H1 (cell line): Measurements from ENCODE around the gene PCNX1. TPM values are rescaled to one million over a fixed set of nuclear protein-coding genes. Genes with fewer than 3 reads are reported as not detected.

Source experiments
- CTCF ChIA-PET: fragments of 300-600 bp; sonication (Branson Sonifier 250); formaldehyde crosslinking; loops from one replicate; lab custom pipeline; 2021; ENCODE audit not compliant: partially characterized antibody; lab: Charles Lee
- POLR2A ChIA-PET: fragments of 300-600 bp; sonication (Branson Sonifier 250); formaldehyde crosslinking; loops from one replicate; lab custom pipeline; 2021; ENCODE audit warnings: inconsistent platforms; ENCODE audit not compliant: partially characterized antibody; lab: Charles Lee
- DNase-seq, 2 experiments: peaks; one replicate each; pipeline versions ENCODE4 v3.0.0 to v3.0.0-alpha.2; 2010 to 2022; ENCODE audit warnings: low spot score in 2 of 2, low read depth in 1 of 2, mixed read lengths in 1 of 2
- FAIRE-seq: peaks from 2 replicates; lab custom pipeline; 2011; peaks lifted over from hg19 to GRCh38; lab: Jason Lieb, UNC
- H2AFZ ChIP-seq: 2 replicates; pipeline ENCODE4 v1.8.1; 2012; ENCODE audit warnings: low read length, inconsistent platforms
- H2AK5ac ChIP-seq: 2 replicates; pipeline ENCODE4 v1.6.1; 2013; ENCODE audit warnings: low read depth, low read length
- H2BK120ac ChIP-seq: replicated peaks from 2 replicates; pipeline ENCODE3; 2013; ENCODE audit warnings: low read depth, low read length, inconsistent platforms
- H2BK12ac ChIP-seq: 2 replicates; pipeline ENCODE4 v1.6.1; 2013; ENCODE audit warnings: low read depth, low read length
- H2BK15ac ChIP-seq: 2 replicates; pipeline ENCODE4 v1.6.1; 2013; ENCODE audit warnings: low read length
- H2BK20ac ChIP-seq: 2 replicates; pipeline ENCODE4 v1.6.1; 2013; ENCODE audit warnings: low read length
- H2BK5ac ChIP-seq: 2 replicates; pipeline ENCODE4 v1.6.1; 2013; ENCODE audit warnings: low read depth, low read length
- H3K14ac ChIP-seq: 2 replicates; pipeline ENCODE4 v1.6.1; 2013; ENCODE audit warnings: inconsistent platforms; ENCODE audit not compliant: insufficient read length
- H3K18ac ChIP-seq: 2 replicates; pipeline ENCODE4 v1.6.1; 2013; ENCODE audit warnings: low read length; ENCODE audit errors: extremely low read depth
- H3K23ac ChIP-seq: 2 replicates; pipeline ENCODE4 v1.6.1; 2013; ENCODE audit warnings: inconsistent platforms; ENCODE audit not compliant: insufficient read length
- H3K23me2 ChIP-seq: 2 replicates; pipeline ENCODE4 v1.6.1; 2013; ENCODE audit warnings: low read depth, low read length
- H3K27ac ChIP-seq: 2 replicates; pipeline ENCODE4 v1.6.1; 2011; ENCODE audit warnings: low read depth, low read length, inconsistent platforms
- H3K27me3 ChIP-seq, 4 experiments: replicated peaks in 1 of 4; 1 replicate in 1 of 4; 2 replicates in 3 of 4; pipeline versions ENCODE4 v1.6.1 to v1.8.1; 2011 to 2013; ENCODE audit warnings: low read length in 3 of 4, mild to moderate bottlenecking in 3 of 4, inconsistent platforms in 2 of 4, mixed read lengths in 2 of 4, moderate library complexity in 1 of 4; ENCODE audit not compliant: control insufficient read depth in 3 of 4, insufficient read depth in 3 of 4; ENCODE audit errors: extremely low read depth in 1 of 4
- H3K36me3 ChIP-seq, 4 experiments: 2 replicates each; pipeline versions ENCODE4 v1.6.1 to v1.8.1; 2011 to 2013; ENCODE audit warnings: mild to moderate bottlenecking in 4 of 4, low read length in 3 of 4, moderate library complexity in 2 of 4, control low read depth in 1 of 4, inconsistent platforms in 1 of 4; ENCODE audit not compliant: insufficient read depth in 4 of 4, control insufficient read depth in 2 of 4
- H3K4ac ChIP-seq: replicated peaks from 2 replicates; pipeline ENCODE3; 2013; ENCODE audit warnings: low read length, low read depth, mixed read lengths, inconsistent platforms; ENCODE audit not compliant: insufficient read length
- H3K4me1 ChIP-seq, 4 experiments: replicated peaks in 1 of 4; 1 replicate in 1 of 4; 2 replicates in 3 of 4; pipeline versions ENCODE4 v1.6.1 to v1.8.1; 2011 to 2013; ENCODE audit warnings: low read length in 3 of 4, inconsistent platforms in 2 of 4, mixed read lengths in 1 of 4; ENCODE audit not compliant: insufficient read depth in 4 of 4, control insufficient read depth in 3 of 4
- H3K4me2 ChIP-seq, 2 experiments: 2 replicates each; pipeline versions ENCODE4 v1.6.1 to v1.8.1; 2011 to 2013; ENCODE audit warnings: low read depth in 2 of 2, low read length in 2 of 2, control low read depth in 1 of 2, inconsistent platforms in 1 of 2, mild to moderate bottlenecking in 1 of 2; ENCODE audit not compliant: insufficient read depth in 1 of 2
- H3K4me3 ChIP-seq, 4 experiments: fragments of 200-600, 300-600 bp in 1 of 4; sonication (generic), shearing (Covaris generic), sonication (Bioruptor Twin) in 1 of 4; 2 replicates each; pipeline versions ENCODE4 v1.5.1 to v1.8.1; 2011 to 2016; ENCODE audit warnings: low read length in 4 of 4, low read depth in 3 of 4, control low read depth in 2 of 4, inconsistent platforms in 2 of 4, mild to moderate bottlenecking in 2 of 4, mixed read lengths in 1 of 4, moderate library complexity in 1 of 4; ENCODE audit not compliant: insufficient read depth in 2 of 4; ENCODE audit errors: extremely low read depth in 1 of 4
- H3K56ac ChIP-seq: replicated peaks from 2 replicates; pipeline ENCODE3; 2013; ENCODE audit warnings: low read depth, mild to moderate bottlenecking, mixed read lengths, low read length, inconsistent platforms; ENCODE audit not compliant: insufficient read length
- H3K79me1 ChIP-seq: 2 replicates; pipeline ENCODE4 v1.6.1; 2013; ENCODE audit warnings: low read depth, low read length, control low read depth
- H3K79me2 ChIP-seq, 2 experiments: 2 replicates each; pipeline versions ENCODE4 v1.6.1 to v1.8.1; 2012 to 2013; ENCODE audit warnings: low read length in 2 of 2, mild to moderate bottlenecking in 2 of 2, inconsistent platforms in 1 of 2; ENCODE audit not compliant: insufficient read depth in 2 of 2, control insufficient read depth in 1 of 2
- H3K9ac ChIP-seq, 4 experiments: replicated peaks in 1 of 4; 1 replicate in 1 of 4; 2 replicates in 3 of 4; pipeline versions ENCODE4 v1.6.1 to v1.8.1; 2011 to 2013; ENCODE audit warnings: low read depth in 3 of 4, low read length in 3 of 4, control low read depth in 2 of 4, mild to moderate bottlenecking in 2 of 4, moderate library complexity in 2 of 4, inconsistent platforms in 1 of 4; ENCODE audit errors: extremely low read depth in 1 of 4
- H3K9me3 ChIP-seq, 2 experiments: 2 replicates each; pipeline versions ENCODE4 v1.6.1 to v1.8.1; 2012 to 2013; ENCODE audit warnings: mild to moderate bottlenecking in 2 of 2, moderate library complexity in 2 of 2, control low read depth in 1 of 2, inconsistent platforms in 1 of 2, low read depth in 1 of 2, low read length in 1 of 2, mixed read lengths in 1 of 2; ENCODE audit not compliant: insufficient read depth in 2 of 2
- H4K20me1 ChIP-seq, 2 experiments: replicated peaks in 1 of 2; 2 replicates each; pipeline versions ENCODE3 to v1.8.1; 2011 to 2013; ENCODE audit warnings: inconsistent platforms in 2 of 2, low read length in 2 of 2, mild to moderate bottlenecking in 1 of 2; ENCODE audit not compliant: insufficient read depth in 2 of 2, control insufficient read depth in 1 of 2
- H4K5ac ChIP-seq: 2 replicates; pipeline ENCODE4 v1.6.1; 2013; ENCODE audit warnings: low read length, low read depth, mixed read lengths, inconsistent platforms; ENCODE audit not compliant: insufficient read length
- H4K8ac ChIP-seq: 2 replicates; pipeline ENCODE4 v1.8.0; 2013; ENCODE audit warnings: mild to moderate bottlenecking, moderate library complexity, low read length, inconsistent platforms; ENCODE audit not compliant: insufficient read depth; ENCODE audit errors: extremely low read depth
- H4K91ac ChIP-seq: replicated peaks from 2 replicates; pipeline ENCODE3; 2013; ENCODE audit warnings: low read length, mixed read lengths, inconsistent platforms; ENCODE audit not compliant: insufficient read length
- BACH1 ChIP-seq: IDR thresholded peaks from 2 replicates; pipeline ENCODE4 v1.6.1; 2012; ENCODE audit warnings: low read length, improper control_type of control experiment
- BRCA1 ChIP-seq: IDR thresholded peaks from 2 replicates; pipeline ENCODE4 v1.6.1; 2012; ENCODE audit warnings: low read depth, low read length, improper control_type of control experiment
- CTCF ChIP-seq, 3 experiments: IDR thresholded peaks; 1 replicate in 2 of 3; 2 replicates in 1 of 3; pipeline versions ENCODE4 v1.5.1 to v1.6.1; 2011; ENCODE audit warnings: low read length in 3 of 3, mild to moderate bottlenecking in 3 of 3, inconsistent platforms in 2 of 3, low read depth in 1 of 3, moderate library complexity in 1 of 3; ENCODE audit not compliant: insufficient read depth in 1 of 3; ENCODE audit errors: control extremely low read depth in 1 of 3
- E2F6 ChIP-seq: IDR thresholded peaks from 2 replicates; pipeline ENCODE4 v1.6.1; 2012; ENCODE audit warnings: inconsistent platforms
- JUND ChIP-seq: IDR thresholded peaks from 2 replicates; pipeline ENCODE4 v1.6.1; 2011; ENCODE audit warnings: mild to moderate bottlenecking, improper control_type of control experiment, low read length
- NRF1 ChIP-seq: IDR thresholded peaks from 2 replicates; pipeline ENCODE4 v1.6.1; 2011; ENCODE audit warnings: mild to moderate bottlenecking, low read depth, low read length, improper control_type of control experiment
- SIN3A ChIP-seq, 2 experiments: IDR thresholded peaks in 1 of 2; conservative IDR thresholded peaks in 1 of 2; 2 replicates each; pipeline ENCODE4 v1.6.1; 2011 to 2012; ENCODE audit warnings: low read length in 2 of 2, improper control_type of control experiment in 1 of 2, low read depth in 1 of 2, mild to moderate bottlenecking in 1 of 2
- SIX5 ChIP-seq: IDR thresholded peaks from 2 replicates; pipeline ENCODE4 v1.6.1; 2011; ENCODE audit warnings: mild to moderate bottlenecking, low read depth, low read length
- TAF7 ChIP-seq: optimal IDR thresholded peaks from 2 replicates; pipeline ENCODE3; 2011; ENCODE audit warnings: low read depth, mild to moderate bottlenecking, inconsistent platforms, low read length, moderate library complexity, borderline replicate concordance
- TCF12 ChIP-seq: IDR thresholded peaks from 2 replicates; pipeline ENCODE4 v1.6.1; 2011; ENCODE audit warnings: low read depth, mild to moderate bottlenecking, low read length
- WGBS, 2 experiments: shearing (Covaris generic) in 1 of 2; methylation state at CpG; one replicate each; pipeline versions ENCODE4 v1.1.6 to v1.1.7; 2013 to 2015; ENCODE audit warnings: low lambda C conversion rate in 2 of 2, mixed read lengths in 2 of 2, inconsistent platforms in 1 of 2, low coverage in 1 of 2, missing lambda C conversion rate in 1 of 2; ENCODE audit not compliant: insufficient replicate concordance in 2 of 2, insufficient coverage in 1 of 2, insufficient read length in 1 of 2; ENCODE audit errors: extremely low coverage in 1 of 2, missing lambda C conversion rate in 1 of 2; 5-methylcytosine and 5-hydroxymethylcytosine counted together
- polyA plus RNA-seq, 7 experiments: library from polyadenylated mRNA; depleted of rRNA in 3 of 7; stranded (reverse) in 5 of 7; unstranded in 2 of 7; fragments of >200 nt in 5 of 7; fragments of 200-250 nt in 2 of 7; gene quantifications; 1 replicate in 5 of 7; 2 replicates in 1 of 7; 4 replicates in 1 of 7; pipeline versions ENCODE4 v1.2.1 to v1.2.3, GENCODE V29; 2011 to 2013; ENCODE audit warnings: missing spikeins in 2 of 7, mixed read lengths in 2 of 7
- total RNA-seq: library from RNA; stranded (reverse); fragmentation: NEBNext Ultra II Directional; extraction: Animal tissue kit (Norgen Biotek cat#: 25700); gene quantifications from 2 replicates; pipeline ENCODE4 v1.2.1, GENCODE V29; 2021

The PCNX1 gene
- total and polyA plus RNA-seq, 2 of the 8 experiments (the other 6 are each of a cell fraction or from before 2014, with no cell fraction given), result 37.7 to 53.2 TPM

GRCh38 chr14:71050227-71050823 is 143.1 kb downstream of the PCNX1 start:
- DNase-seq (no peak), FAIRE-seq (no peak)
- H3K9ac ChIP-seq, result no peak overlapping the region
- H3K27ac ChIP-seq, result no peak overlapping the region
- H4K20me1 ChIP-seq, result no peaks in the 10 kb centered on the region
- no peak overlapping the region for H3K23ac ChIP-seq
- H3K4me2 ChIP-seq, result no peak overlapping the region
- H3K18ac ChIP-seq, result no peak overlapping the region
- H3K56ac ChIP-seq, result no peak overlapping the region
- no peak overlapping the region for H4K5ac ChIP-seq
- H3K14ac ChIP-seq, result no peak overlapping the region
- H4K8ac ChIP-seq, result no peak overlapping the region
- H3K36me3 ChIP-seq, result peaks cover 2 to 44% (median 11%) of the 10 kb centered on the region in 4 experiments; a peak in 6 of 8 replicates
- no peak overlapping the region for H2BK5ac ChIP-seq
- H3K79me2 ChIP-seq, result no peaks in the 10 kb centered on the region
- H3K4me3 ChIP-seq, result no peak overlapping the region
- H2AFZ ChIP-seq, result no peak overlapping the region
- H3K4me1 ChIP-seq, result no peaks in the 10 kb centered on the region
- H2BK120ac ChIP-seq, result no peak overlapping the region
- H2BK15ac ChIP-seq, result no peak overlapping the region
- no peak overlapping the region for H3K4ac ChIP-seq
- no peaks in the 10 kb centered on the region for H3K27me3 ChIP-seq
- H3K9me3 ChIP-seq, result no peaks in the 10 kb centered on the region
- H2BK12ac ChIP-seq, result no peak overlapping the region
- no peaks in the 10 kb centered on the region for H3K23me2 ChIP-seq
- POLR2A ChIA-PET, result interaction anchor here (0.6 kb wide), 1 partner anchor 690 kb away, joined by 4 read pairs; no protein-coding TSS in a partner anchor
- H2AK5ac ChIP-seq, result no peak overlapping the region
- no peaks in the 10 kb centered on the region for H3K79me1 ChIP-seq
- no peak overlapping the region for H2BK20ac ChIP-seq
- H4K91ac ChIP-seq, result no peak overlapping the region
- WGBS, 2 experiments, result 90% methylated on average over 2 of the region's 2 CpGs; no CpG with 5 or more reads in 1 of the 2 experiments
- CTCF ChIA-PET, result interaction anchor here (0.7 to 1.5 kb wide), 12 partner anchors 9 to 687 kb away, joined by 3 to 7 read pairs (median 4); no protein-coding TSS in a partner anchor
- TF ChIP-seq TAF7, result no peak
- no peak for TF ChIP-seq CTCF (IDR thresholded peaks at IDR 0.05; ENCODE audit: control extremely low read depth in 1 of 3, insufficient read depth in 1 of 3, low read depth in 1 of 3, low read length in 3 of 3)
- TF ChIP-seq JUND, result no peak
- no peak for TF ChIP-seq E2F6
- TF ChIP-seq BRCA1, result no peak
- TF ChIP-seq BACH1, result no peak
- no peak for TF ChIP-seq SIX5
- no peak for TF ChIP-seq TCF12
- TF ChIP-seq NRF1, result no peak
- no peak for TF ChIP-seq SIN3A (conservative IDR thresholded peaks at IDR 0.05 in 1 of 2, IDR thresholded peaks at IDR 0.05 in 1 of 2; ENCODE audit: low read depth in 1 of 2, low read length in 2 of 2)
